GM21360 (cell line): ENCODE results near the gene PEDS1.
"Not testable (repeated sequence)": the region's sequence is repeated elsewhere in the genome, so short reads cannot be mapped to it uniquely, and the experiment has no call there.

Experiments used
- ATAC-seq: cut with Tn5 transposase; IDR thresholded peaks from one replicate; pipeline ENCODE4 v1.9.1; 2021; ENCODE audit warnings: mild to moderate bottlenecking, moderate library complexity; ENCODE audit not compliant: unreplicated experiment

The PEDS1 gene

DNA sequence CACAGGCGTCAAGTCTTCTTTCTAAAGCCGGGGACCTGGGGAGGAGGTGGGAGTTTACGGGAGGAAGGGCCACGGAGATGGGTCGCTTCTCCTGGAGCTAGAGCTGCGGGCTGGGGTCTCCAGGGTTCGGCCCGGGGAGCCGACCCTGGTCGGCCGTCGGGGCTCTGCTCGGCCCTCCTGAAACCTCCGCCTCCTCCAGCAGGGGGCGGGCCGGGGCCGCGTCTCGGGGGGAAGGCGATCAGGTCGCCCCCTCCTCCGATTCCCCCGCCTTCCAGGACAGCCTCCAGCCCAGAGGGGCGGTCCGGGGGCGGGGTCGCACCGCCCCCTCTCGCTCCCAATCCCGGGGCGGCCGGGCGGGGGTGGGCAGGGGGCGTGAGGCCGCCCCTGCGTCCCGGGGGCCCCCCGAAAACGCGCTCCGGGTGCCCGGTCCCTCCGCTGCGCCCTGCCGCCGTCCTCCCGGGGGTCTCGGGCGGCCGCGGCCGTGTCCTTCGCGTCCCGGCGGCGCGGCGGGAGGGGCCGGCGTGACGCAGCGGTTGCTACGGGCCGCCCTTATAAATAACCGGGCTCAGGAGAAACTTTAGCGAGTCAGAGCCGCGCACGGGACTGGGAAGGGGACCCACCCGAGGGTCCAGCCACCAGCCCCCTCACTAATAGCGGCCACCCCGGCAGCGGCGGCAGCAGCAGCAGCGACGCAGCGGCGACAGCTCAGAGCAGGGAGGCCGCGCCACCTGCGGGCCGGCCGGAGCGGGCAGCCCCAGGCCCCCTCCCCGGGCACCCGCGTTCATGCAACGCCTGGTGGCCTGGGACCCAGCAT, 36.9 kb upstream of the PEDS1 start, which contains the start of gene CEBPB:
CEBPB (plus strand) TSS at position 580 of the 814 bp plus-strand sequence; CDS start at position 784, 204 bp downstream.
- ATAC-seq = peak; percentile 42

DNA sequence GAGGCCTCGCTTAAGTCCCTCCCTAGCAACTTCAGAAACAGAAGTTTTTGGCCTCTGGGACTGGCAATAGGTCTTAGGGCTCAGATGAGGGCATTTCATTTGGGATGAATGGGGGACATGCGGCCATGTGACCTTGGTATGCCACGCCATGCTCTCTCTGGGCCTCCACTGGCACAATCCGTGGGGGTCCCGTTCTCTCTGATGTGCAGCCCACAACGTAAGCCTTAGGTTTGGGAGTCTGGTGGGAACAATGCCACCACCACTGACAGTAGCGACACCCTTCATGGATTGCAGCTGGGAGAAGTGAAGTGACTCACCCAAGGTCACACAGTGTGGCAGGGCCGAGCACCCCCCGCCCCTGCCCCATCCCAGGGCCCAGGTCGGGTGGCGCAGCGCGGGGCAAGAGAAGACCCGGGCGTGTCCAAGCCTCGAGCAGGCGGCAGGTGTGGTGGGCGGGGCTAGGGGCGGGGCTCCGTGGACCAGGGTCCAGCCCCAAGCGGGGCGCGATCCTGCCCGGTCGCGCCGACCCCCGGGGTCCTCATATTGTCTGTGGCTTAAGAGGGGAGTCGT, 36.2 kb upstream of the PEDS1 start:
- ATAC-seq = no peak

DNA sequence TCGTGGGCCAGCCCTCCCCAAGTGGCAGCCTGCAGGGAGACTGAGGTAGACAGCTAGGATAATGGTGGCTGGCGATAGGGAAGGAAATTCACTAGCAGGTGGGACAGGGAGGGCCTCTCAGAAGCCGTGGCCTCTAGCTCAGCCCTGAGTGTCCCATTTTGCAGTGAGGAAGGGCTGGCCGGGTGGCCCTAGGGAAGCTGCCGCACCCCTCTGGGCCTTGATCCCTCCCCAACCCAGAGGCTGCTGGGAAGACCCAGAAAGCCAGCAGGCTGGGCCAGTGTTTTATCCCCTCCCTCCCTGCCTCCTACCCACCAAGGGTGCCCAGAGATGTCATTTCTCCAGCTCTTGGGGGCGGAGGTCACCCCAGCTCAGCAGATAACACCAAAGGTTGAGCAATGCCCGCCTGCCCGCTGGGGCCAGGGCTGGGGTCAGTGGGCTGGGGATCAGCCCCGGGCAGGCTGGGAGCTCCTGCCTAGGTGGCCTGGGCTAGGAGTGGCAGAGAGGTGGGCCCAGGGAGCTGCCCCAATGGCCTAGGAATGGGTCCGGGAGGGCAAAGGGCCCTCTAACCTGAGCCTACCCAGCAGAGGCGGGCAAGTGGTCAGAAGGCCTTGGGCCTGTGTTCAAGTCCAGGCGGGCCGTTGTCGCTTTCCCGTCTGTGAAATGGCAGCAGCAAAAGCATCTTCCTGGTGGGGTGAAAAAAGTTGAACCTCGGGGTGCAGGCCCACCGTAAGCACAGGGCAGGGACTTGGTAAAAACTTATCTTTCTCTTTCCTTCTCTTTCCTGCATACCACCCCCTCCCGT, 35.6 kb upstream of the PEDS1 start:
- no peak for ATAC-seq

DNA sequence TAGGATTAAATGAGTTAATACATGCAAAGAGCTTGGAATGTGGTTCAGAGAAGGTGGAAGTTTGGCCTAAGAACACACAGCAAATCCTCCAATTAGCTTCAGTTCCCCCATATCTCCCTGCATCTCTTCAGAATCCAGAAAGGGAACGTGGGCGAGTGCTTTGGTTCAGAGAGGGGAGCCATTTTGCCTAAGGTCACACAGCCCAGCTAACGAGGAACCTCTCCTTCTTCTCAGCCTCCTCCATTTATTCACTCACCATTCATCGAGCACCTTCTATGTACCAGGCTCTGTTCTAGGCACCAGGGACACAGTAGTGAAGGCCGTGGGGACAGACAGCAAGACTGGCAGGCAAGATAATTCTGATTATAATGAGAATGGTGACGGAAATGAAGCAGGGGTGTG, 34.8 kb upstream of the PEDS1 start:
- ATAC-seq = no peak

DNA sequence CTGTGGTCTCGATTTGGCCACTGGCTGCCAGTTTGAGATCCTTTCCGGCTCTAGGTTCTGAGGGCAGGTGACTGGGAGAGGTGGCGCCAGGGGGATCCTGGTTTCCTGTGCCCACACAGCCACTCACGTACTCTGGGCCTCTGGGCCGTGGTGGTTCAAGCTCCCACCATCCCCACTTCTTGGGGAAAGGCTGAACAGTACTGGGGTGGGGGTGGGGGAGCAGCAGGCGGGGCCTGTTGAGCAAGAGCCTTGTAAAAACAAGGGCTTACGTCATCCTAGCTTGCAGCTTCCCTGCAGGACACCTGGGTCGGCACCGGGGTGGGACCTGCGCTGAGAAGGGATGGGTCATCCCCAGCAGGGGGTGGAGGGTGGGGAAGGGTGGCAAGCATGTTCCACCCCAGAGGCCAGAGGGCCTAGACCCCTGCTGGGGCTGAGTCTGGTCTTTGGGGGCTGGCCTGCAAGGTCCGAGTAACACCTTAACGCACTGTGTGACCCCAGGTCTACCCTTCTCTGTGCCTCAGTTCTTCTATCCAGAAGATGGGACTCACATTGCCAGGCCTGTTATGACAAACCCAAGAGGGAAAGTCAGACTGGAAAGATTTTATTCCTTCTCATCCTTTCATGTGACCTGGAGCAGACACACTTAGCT, 34.0 kb upstream of the PEDS1 start:
- no peak for ATAC-seq

DNA sequence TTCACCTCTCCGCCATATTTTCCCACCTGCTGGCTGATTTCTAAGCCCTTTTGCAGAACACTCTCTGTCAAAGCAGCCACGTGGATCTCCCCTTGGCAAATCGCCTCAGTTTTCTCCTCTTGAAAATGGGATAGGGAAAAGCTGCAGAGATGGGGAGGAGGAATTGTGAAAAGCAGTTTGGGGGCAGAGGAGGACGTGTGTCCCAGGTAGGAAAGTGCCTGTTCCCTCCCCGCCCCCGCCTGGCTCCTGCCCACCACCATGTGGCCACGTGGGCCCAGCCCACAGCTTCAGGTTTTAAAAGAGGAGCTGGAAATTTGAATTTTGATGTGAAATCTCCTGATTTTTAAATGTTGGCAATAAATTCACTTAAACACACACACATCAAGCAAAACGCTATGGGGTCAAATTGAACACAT, 33.5 kb upstream of the PEDS1 start:
- no peak for ATAC-seq

DNA sequence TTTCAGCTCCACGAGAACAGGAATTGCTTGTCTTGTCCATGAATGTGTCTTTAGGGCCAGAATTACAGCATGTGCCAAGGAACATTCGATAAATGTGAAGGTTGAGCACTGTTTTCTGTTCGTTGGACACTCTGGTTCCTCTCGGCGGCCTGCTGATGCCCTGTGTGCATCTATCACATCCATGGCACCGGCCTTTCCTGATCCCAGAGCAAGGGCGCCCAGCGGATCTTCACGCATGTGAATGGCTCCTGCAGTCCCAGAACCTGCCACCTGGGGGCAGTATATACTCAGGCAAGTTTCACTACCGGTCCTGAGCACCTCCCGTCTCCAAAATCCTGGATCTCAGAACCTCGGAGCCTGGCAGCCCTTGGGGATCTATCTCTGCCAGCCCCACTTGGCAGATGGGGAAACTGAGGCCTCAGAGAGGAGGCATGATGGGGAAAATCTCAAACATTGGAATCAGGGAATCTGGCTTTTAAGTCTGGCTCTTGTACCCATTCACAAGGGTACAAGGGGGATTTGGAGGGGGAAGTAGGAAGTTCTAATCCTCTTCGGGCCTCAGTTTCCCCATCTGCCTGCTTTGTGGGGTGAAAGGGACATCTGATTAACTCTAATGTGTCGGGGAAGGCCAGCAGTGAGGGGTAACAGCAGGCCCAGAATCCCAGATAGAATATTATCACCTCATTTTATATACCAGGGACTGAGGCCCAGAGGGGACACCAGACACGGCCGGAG, 32.8 kb upstream of the PEDS1 start:
- no peak for ATAC-seq

DNA sequence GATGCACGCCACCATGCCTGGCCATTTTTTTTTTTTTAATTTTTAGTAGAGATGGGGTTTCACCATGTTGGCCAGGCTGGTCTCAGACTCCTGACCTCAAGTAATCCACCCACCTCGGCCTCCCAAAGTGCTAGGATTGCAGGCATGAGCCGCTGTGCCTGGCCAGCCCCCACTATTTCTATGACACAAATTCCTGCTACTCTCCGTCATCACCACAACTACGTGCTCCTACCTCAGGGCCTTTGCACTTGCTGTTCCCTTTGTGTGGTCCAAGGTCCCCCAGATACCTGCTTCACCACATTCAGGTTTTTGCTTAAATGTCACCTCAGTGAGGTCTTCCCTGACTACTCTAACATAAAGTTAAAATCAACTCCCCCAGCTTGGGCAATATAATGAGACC, 31.9 kb upstream of the PEDS1 start:
- ATAC-seq = no peak

DNA sequence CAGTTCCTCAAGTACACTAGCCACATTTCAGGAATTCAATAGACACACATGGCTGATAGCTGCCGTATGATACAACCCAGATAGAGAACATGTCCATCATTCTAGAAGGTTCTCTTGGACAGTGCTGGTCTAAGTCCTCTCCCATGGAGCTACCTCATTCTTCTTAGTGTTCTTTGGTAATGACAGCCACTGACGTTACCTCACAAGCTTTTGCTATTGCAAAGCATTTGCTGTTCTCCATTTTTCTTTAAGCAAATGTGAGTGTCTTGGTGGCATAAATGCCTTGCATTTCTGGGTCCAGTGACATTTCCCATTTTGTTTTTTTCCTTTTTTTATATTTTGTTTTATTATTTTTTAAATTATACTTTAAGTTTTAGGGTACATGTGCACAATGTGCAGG, 28.8 kb upstream of the PEDS1 start:
- no peak for ATAC-seq

DNA sequence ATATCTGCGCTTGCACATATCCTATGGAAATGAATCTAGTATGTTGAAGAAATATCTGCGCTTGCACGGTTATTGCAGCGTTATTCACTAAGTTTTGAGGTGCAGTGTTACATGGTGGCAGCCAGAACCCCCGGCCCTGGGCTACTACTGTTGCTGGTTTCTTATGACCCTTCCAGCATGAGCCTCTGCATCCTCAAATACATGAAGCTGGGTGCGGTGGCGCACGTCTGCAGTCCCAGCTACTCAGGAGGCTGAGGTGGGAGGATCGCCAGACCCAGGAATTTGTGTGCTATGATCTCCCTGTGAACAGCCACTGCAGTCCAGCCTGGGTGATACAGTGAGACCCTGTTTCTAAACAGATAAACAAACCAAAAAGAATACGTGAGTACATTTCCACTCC, 27.8 kb upstream of the PEDS1 start:
- ATAC-seq = no peak

DNA sequence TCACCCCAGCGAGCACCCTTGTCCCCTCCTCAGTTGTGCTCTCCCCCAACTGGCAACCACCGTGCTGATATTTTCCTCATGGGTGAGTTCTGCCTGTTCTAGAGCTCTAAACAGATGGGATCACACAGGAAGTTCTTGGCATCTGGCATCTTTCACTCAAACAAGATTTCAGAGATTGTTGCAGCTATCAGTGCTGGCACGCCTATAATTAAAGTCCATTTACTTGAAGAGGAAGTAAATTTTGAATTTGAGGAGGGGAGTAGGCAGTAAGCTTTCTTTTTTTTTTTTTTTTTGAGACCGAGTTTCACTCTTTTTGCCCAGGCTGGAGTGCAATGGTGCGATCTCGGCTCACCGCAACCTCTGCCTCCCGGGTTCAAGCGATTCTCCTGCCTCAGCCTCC, 25.1 kb upstream of the PEDS1 start:
- ATAC-seq = not testable (repeated sequence)

DNA sequence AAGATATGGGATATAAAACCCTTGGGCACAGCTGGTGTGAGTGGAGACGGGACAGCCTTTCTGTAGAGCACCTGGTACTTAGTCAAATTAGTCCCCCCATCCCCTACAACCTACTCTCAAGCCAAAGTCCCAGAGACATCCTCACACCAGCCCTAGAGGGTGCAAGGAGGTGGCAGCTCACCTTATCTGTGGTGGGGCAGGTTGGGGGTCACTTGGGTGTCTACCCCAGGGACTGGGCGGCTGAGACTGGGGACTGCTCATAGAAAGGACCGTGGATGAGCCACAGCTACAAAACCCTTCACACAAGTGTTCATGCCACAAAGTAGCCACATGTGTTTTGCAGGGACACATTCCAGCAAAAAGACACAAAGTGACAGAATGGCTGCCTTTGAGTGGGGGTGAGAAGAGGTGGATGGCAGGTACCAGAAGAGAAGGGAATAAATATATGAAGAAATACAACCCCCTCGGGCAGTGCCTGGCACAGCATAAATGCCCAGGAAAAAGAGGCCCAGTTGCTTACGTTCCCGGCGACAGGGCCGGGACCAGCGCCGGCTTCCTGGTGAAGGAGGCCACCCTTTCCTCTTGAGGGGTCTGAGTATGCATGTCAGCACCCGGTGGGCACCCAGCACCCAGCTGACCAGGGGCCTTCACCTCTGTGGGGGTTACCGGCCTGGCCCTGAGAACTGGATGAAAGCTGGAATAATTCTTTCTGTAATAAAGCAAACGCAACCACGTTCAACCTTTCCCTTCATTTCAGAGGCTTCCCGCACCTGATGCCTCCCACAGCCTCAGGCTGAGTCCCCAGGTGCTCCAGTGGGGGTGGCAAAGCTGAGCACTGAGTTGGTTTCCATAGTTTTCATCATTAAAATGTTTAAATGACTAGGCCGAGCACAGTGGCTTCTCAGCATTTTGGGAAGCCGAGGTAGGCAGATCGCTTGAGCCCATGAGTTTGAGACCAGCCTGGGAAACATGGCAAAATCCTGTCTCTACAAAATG, 22.7 kb upstream of the PEDS1 start:
- no peak for ATAC-seq

DNA sequence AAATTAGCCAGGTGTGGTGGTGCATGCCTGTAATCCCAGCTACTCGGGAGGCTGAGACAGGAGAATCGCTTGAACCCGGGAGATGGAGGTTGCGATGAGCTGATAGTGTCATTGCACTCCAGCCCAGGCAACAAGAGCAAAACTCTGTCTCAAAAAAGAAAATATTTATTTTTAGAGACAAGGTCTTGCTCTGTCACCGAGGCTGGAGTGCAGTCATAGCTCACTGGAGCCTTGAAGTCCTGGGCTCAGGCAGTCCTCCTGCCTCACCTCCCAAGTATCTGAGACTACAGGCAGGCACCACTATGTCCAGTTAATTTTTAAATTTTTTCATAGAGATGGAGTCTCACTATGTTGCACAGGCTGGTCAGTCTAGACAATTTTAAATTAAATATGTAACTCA, 20.9 kb upstream of the PEDS1 start:
- ATAC-seq = no peak

DNA sequence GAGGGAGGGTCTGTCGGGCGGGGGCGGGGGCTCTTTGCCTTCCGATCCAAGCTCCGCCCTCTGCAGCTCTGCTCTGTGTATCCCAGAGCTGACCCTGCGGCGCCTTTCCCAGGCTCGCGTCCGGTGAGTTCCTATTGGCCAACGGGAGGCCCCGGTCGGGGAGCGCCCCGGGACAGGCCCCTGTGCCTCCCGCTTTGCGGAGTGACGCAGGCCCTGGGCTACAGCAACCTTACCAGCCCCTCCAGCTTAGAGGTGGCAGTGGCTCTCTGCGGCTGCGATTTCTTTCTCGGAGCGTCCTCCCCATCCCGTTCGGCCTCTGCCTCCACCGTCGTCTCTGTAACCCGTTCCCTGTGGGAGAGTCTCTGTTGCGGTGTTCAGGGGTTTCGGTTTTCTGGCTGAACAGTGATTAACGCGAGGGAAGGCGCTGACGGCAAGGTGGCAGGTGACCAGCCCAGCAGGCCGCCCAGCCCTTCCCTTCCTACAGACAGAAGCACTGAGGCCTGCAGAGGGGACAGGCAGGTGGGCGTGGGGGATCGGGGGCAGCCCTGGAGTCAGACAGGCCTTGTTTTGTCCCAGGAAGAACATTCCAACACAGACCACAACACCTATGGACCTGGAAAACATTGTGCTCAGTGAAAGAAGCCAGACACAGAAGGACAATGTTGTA, 19.0 kb upstream of the PEDS1 start:
- ATAC-seq = no peak

DNA sequence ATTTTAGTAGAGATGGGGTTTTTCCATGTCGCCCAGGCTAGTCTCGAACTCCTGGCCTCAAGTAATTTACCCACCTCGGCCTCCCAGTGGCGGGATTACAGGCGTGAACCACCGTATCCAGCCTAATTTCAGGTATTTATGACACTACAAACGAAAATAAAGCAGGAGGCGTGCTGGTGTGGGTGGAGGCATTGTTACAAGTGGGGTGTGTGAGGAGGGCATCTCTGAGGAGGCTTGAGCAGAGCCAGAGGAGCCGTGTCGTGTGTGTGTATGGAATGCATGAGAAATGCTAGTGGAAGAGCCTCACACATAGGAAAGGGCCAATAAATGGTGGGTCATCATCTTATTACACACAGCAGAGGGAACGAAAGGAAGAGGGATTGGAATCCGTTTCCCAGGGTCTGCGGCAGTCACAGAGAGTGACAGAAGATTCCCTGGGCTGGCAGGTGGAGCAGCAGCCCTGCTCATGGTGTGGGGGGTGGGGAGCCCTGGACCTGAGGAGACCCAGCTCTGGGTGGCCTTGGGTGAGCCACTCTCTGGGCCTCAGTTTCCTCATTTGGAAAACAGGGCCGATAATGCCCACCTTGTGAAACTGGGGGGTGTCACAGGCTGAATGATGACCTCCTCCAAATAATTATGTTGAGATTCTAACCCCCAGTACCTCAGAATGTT, 17.2 kb upstream of the PEDS1 start:
- ATAC-seq = no peak

DNA sequence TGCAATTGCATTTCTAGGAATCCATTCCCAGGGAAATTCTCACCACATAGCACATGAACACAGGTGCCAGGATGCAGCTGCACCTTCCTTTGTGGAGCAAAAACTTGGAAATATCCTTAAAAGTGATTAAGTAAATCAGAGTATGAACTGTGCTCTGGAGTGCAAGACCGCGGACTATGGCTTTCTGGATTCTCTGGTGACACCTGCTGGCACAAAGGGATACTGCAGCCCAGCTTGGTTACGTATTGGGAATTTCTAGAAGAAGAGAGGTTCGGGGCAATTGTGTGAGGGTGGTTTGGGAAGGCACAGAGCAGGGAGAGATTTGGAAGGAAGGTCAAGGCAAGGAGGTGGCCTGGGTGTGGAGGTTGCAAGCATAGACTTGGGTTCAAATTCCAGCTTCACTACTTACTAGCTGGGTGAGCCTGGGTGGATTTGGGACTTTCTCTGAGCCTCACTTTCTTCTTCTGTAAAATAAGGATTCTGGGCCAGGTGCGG, 15.9 kb upstream of the PEDS1 start:
- ATAC-seq = no peak

DNA sequence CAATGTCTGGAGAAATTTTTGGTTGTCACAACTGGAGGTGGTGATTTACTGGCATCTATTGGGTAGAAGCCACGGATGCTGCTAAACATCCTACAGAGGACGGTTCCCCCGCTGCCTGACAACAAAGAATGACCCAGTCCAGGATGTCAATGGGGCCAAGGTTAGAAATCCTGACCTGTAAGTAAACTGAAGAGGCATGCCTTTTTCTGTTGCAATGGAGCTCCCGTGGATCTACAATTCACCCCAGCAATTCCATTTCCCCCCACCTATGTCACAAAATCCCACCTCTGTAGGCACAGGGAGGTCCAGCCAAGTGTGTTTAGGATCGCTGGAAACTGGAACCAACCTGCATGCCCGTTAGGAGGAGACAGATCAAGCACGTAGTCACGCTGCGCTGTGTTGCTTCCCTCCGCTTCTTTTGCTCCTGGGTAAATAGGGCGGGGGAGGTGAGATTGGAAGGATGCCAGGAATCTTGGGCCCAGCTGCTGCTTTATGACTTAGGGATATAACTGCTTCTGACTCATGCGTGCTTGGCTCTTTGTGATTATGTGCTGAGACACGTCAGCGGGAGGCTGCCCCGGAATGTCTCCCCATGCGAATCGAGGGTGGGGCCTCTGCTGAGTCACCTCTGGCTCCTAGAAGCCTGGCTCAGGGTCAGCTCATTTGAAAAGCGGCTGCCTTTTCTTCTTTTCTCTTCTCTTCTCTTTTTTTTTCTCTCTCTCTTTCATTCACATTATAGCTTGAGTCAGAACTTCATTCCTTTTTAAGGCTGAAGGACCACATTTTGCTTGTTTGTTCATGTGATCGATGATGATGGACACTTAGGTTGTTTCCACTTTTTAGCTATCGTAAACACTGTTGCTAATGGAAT, 12.4 kb upstream of the PEDS1 start:
- peak; percentile 97 for ATAC-seq
